Right lobe of liver (tissue), 4 donors: ENCODE results near the gene LPIN1.

Source experiments
- POLR2A ChIP-seq: fragments of 450-650 bp; IDR thresholded peaks from one replicate; pipeline ENCODE4 v1.6.1; 2017; ENCODE audit warnings: antibody characterized with exemption, mild to moderate bottlenecking
- TF ChIP-seq, protein P1 (sequence below), 4 donors: fragments of 200-600 bp in 3 of 4; fragments of 450-650 bp in 1 of 4; IDR thresholded peaks; one replicate each; pipeline versions ENCODE4 v1.5.1 to v1.8.0; 2016 to 2022; ENCODE audit warnings: antibody characterized with exemption in 4 of 4, mild to moderate bottlenecking in 2 of 4
- donor health status: DM: no; HTN: no; CAD: no.
- donor health status: DM: no; HTN: no; CAD: no.
- donor health status: DM: no; HTN: yes; CAD: no.

DNA sequence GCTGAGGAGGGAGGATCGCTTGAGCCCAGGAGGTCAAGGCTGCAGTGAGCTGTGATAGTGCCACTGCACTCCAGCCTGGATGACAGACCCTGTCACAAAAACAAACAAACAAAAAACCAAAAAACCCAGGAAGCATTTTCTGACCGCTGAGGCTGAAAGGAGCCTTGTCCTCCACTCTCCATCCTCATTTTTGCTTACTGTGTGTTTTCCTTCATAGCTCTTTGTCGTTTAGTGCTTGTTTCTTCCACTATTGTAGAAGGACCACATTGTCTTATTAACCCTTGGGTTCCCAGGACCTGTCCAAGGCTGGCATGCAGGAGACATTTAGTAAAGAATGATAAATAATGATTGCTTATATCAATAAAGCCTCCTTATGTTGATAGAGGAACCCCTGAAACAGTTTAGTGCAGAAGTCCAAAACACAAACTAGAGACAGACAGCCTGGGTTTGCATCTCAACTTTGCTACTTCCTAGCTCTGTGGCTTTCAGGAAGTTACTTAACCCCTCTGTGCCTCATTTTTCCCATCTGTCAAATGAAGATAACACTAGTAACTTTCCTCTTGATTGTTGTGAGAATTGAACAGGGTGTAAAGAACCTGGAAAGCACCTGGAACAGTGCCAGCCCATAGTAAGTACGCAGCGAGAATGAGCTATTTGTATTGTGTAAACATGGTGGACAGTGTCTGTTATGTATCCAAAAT, 126.0 kb downstream of the LPIN1 start:
- TF ChIP-seq, protein P1, sequence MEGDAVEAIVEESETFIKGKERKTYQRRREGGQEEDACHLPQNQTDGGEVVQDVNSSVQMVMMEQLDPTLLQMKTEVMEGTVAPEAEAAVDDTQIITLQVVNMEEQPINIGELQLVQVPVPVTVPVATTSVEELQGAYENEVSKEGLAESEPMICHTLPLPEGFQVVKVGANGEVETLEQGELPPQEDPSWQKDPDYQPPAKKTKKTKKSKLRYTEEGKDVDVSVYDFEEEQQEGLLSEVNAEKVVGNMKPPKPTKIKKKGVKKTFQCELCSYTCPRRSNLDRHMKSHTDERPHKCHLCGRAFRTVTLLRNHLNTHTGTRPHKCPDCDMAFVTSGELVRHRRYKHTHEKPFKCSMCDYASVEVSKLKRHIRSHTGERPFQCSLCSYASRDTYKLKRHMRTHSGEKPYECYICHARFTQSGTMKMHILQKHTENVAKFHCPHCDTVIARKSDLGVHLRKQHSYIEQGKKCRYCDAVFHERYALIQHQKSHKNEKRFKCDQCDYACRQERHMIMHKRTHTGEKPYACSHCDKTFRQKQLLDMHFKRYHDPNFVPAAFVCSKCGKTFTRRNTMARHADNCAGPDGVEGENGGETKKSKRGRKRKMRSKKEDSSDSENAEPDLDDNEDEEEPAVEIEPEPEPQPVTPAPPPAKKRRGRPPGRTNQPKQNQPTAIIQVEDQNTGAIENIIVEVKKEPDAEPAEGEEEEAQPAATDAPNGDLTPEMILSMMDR (IDR thresholded peaks at IDR 0.05): no peak
- TF ChIP-seq POLR2A: no peak
